Suprapubic skin (tissue), 4 donors: ENCODE results near the gene ZFP2. TPM values are rescaled to one million over a fixed set of nuclear protein-coding genes. Genes with fewer than 3 reads are reported as not detected.

Experiments
- DNase-seq, 2 donors: peaks; one replicate each; pipeline ENCODE4 v3.0.0-alpha.2; 2019; ENCODE audit warnings: low spot score in 2 of 2
- H3K27ac ChIP-seq: fragments of 200-600 bp; sonication (generic); one replicate; pipeline ENCODE4 v1.5.1; 2019
- H3K27me3 ChIP-seq: fragments of 200-600 bp; sonication (generic); one replicate; pipeline ENCODE4 v1.5.1; 2019
- H3K36me3 ChIP-seq: fragments of 200-600 bp; sonication (generic); one replicate; pipeline ENCODE4 v1.5.1; 2019
- H3K4me1 ChIP-seq: fragments of 200-600 bp; sonication (generic); one replicate; pipeline ENCODE4 v1.5.1; 2019
- H3K4me3 ChIP-seq: fragments of 200-600 bp; sonication (generic); one replicate; pipeline ENCODE4 v1.5.1; 2019; ENCODE audit warnings: mild to moderate bottlenecking
- H3K9me3 ChIP-seq: fragments of 200-600 bp; sonication (generic); one replicate; pipeline ENCODE4 v1.5.1; 2019
- CTCF ChIP-seq, 2 donors: fragments of 200-600 bp in 1 of 2; fragments of 450-650 bp in 1 of 2; sonication (generic) in 1 of 2; IDR thresholded peaks; one replicate each; pipeline ENCODE4 v1.5.1; 2016 to 2019; ENCODE audit warnings: antibody characterized with exemption in 2 of 2, mild to moderate bottlenecking in 1 of 2, moderate library complexity in 1 of 2
- EP300 ChIP-seq: sonication (generic); formaldehyde crosslinking; IDR thresholded peaks from one replicate; pipeline ENCODE4 v1.6.1; 2017; ENCODE audit warnings: antibody characterized with exemption
- POLR2A ChIP-seq, 2 donors: fragments of 450-650 bp; IDR thresholded peaks; one replicate each; pipeline ENCODE4 v1.6.1; 2017; ENCODE audit warnings: antibody characterized with exemption in 2 of 2, mild to moderate bottlenecking in 2 of 2, moderate library complexity in 2 of 2
- POLR2AphosphoS5 ChIP-seq, 3 donors: sonication (generic); formaldehyde crosslinking; IDR thresholded peaks; one replicate each; pipeline ENCODE4 v1.6.1; 2017; ENCODE audit warnings: antibody characterized with exemption in 3 of 3
- WGBS: methylation state at CpG from one replicate; pipeline ENCODE4 v1.1.5; 2018; 5-methylcytosine and 5-hydroxymethylcytosine counted together
- total RNA-seq, 4 donors: library from RNA; depleted of rRNA; stranded (reverse); fragments of >200 nt; gene quantifications; one replicate each; pipeline ENCODE4 v1.1.0, GENCODE V29; 2016

The ZFP2 gene
- total RNA-seq = 1 to 10 TPM in 3 of 4 donors, under 1 TPM in 1; 0.94 to 4.8 (median 2.0) TPM

GRCh38 chr5:178895615-178896571, at the start of gene ZFP2:
TSS of gene ZFP2 (plus strand) at chr5:178895913. CDS start at chr5:178931314, 35,401 bp downstream.
- H3K4me1 ChIP-seq = peaks cover 10% of the 10 kb centered on the region
- H3K36me3 ChIP-seq = no peaks in the 10 kb centered on the region
- H3K9me3 ChIP-seq = no peaks in the 10 kb centered on the region
- no peak for TF ChIP-seq CTCF (IDR thresholded peaks at IDR 0.05)
- TF ChIP-seq POLR2A (IDR thresholded peaks at IDR 0.05) = no peak
- TF ChIP-seq EP300 = no peak
- TF ChIP-seq POLR2AphosphoS5 (IDR thresholded peaks at IDR 0.05) = no peak
- peak within 1 kb of the TSS; percentile 95 for H3K4me3 ChIP-seq
- no peak for DNase-seq
- peak within 1 kb of the TSS; percentile 60 for H3K27ac ChIP-seq
- WGBS = 3% methylated on average over 17 of the region's 79 CpGs
- H3K27me3 ChIP-seq = no peaks in the 10 kb centered on the region

GRCh38 chr5:178849316-178849715, 46.4 kb upstream of the ZFP2 start:
- H3K36me3 ChIP-seq = no peaks in the 10 kb centered on the region
- no peak overlapping the region for H3K4me3 ChIP-seq
- 67% methylated on average over 5 of the region's 5 CpGs for WGBS
- H3K27me3 ChIP-seq = no peaks in the 10 kb centered on the region
- H3K4me1 ChIP-seq = no peaks in the 10 kb centered on the region
- no peak overlapping the region for H3K27ac ChIP-seq
- no peaks in the 10 kb centered on the region for H3K9me3 ChIP-seq
- no peak for DNase-seq
- no peak for TF ChIP-seq POLR2AphosphoS5 (IDR thresholded peaks at IDR 0.05)
- no peak for TF ChIP-seq CTCF (IDR thresholded peaks at IDR 0.05)
- no peak for TF ChIP-seq POLR2A (IDR thresholded peaks at IDR 0.05)
- TF ChIP-seq EP300 = no peak

GRCh38 chr5:178851951-178852350, 43.8 kb upstream of the ZFP2 start:
- no peaks in the 10 kb centered on the region for H3K36me3 ChIP-seq
- TF ChIP-seq EP300 (no peak), POLR2A (IDR thresholded peaks at IDR 0.05) (no peak), CTCF (IDR thresholded peaks at IDR 0.05) (no peak), POLR2AphosphoS5 (IDR thresholded peaks at IDR 0.05) (no peak)
- no peaks in the 10 kb centered on the region for H3K9me3 ChIP-seq
- H3K4me1 ChIP-seq = no peaks in the 10 kb centered on the region
- 87% methylated on average over 3 of the region's 3 CpGs for WGBS
- no peak overlapping the region for H3K4me3 ChIP-seq
- DNase-seq = no peak
- H3K27ac ChIP-seq = no peak overlapping the region
- no peaks in the 10 kb centered on the region for H3K27me3 ChIP-seq

GRCh38 chr5:178854284-178854683, 41.4 kb upstream of the ZFP2 start:
- peaks cover 2% of the 10 kb centered on the region for H3K4me1 ChIP-seq
- 58% methylated on average over 5 of the region's 5 CpGs for WGBS
- no peak for DNase-seq

More at GRCh38 chr5:178854284-178854683, 41.4 kb upstream of the ZFP2 start:
- Histone ChIP-seq H3K9me3 (no peaks in the 10 kb centered on the region), H3K4me3 (no peak overlapping the region), H3K36me3 (no peaks in the 10 kb centered on the region), H3K27ac (no peak overlapping the region), H3K27me3 (no peaks in the 10 kb centered on the region)
- TF ChIP-seq CTCF (IDR thresholded peaks at IDR 0.05) (no peak), POLR2AphosphoS5 (IDR thresholded peaks at IDR 0.05) (no peak), POLR2A (IDR thresholded peaks at IDR 0.05) (no peak), EP300 (no peak)
